HEK293 (cell line): Measurements from ENCODE around the gene GPR39.

Experiments used
- CTCF ChIA-PET: fragments of 350-600 bp; formaldehyde crosslinking; extraction: SDS; loops from one replicate; lab custom pipeline; 2021; ENCODE audit warnings: antibody characterized with exemption; lab: Yijun Ruan, JAX
- POLR2A ChIA-PET: fragments of 300-600 bp; formaldehyde crosslinking; extraction: SDS; loops from one replicate; lab custom pipeline; 2020; ENCODE audit warnings: antibody characterized with exemption, inconsistent platforms; lab: Yijun Ruan, JAX
- H3K27ac ChIP-seq: fragments of 200-500 bp; sonication (Bioruptor generic); 2 replicates; pipeline ENCODE4 v1.5.1; 2014; ENCODE audit warnings: low read depth, low read length, control low read depth, inconsistent platforms; ENCODE audit errors: extremely low read depth
- H3K36me3 ChIP-seq, 2 experiments: fragments of 200-500 bp in 1 of 2; sonication (Bioruptor generic) in 1 of 2; 1 replicate in 1 of 2; 2 replicates in 1 of 2; pipeline ENCODE4 v1.5.1; 2014 to 2017; ENCODE audit warnings: inconsistent platforms in 2 of 2, low read length in 2 of 2; ENCODE audit not compliant: control insufficient read depth in 2 of 2, insufficient read depth in 1 of 2
- H3K4me1 ChIP-seq: fragments of 200-500 bp; sonication (Bioruptor generic); 2 replicates; pipeline ENCODE4 v1.5.1; 2014; ENCODE audit warnings: mild to moderate bottlenecking, low read length, inconsistent platforms; ENCODE audit not compliant: control insufficient read depth, insufficient read depth
- H3K4me3 ChIP-seq: 2 replicates; pipeline ENCODE4 v1.5.1; 2011; ENCODE audit warnings: low read depth, mild to moderate bottlenecking, control low read depth, low read length, moderate library complexity
- H3K9me3 ChIP-seq: fragments of 200-500 bp; sonication (Bioruptor generic); 2 replicates; pipeline ENCODE4 v1.5.1; 2014; ENCODE audit warnings: low read depth, low read length, inconsistent platforms; ENCODE audit not compliant: control insufficient read depth, insufficient read depth
- ATF2 ChIP-seq: fragments of 450-650 bp; formaldehyde crosslinking; IDR thresholded peaks from 2 replicates; pipeline ENCODE4 v1.5.1; 2016; ENCODE audit warnings: missing biosample characterization, missing genetic modification characterization, low read depth
- BCL11B ChIP-seq: fragments of 450-650 bp; formaldehyde crosslinking; IDR thresholded peaks from 2 replicates; pipeline ENCODE4 v1.5.1; 2016; ENCODE audit warnings: low read depth, missing biosample characterization, missing genetic modification characterization
- BCL6B ChIP-seq: fragments of 450-650 bp; formaldehyde crosslinking; IDR thresholded peaks from 2 replicates; pipeline ENCODE4 v1.5.1; 2017; ENCODE audit warnings: missing biosample characterization, missing genetic modification characterization
- HOXA7 ChIP-seq: sonication (generic); formaldehyde crosslinking; IDR thresholded peaks from 2 replicates; pipeline ENCODE4 v1.8.1; 2022; ENCODE audit warnings: missing genetic modification reagents, borderline replicate concordance
- KLF17 ChIP-seq: fragments of 450-650 bp; formaldehyde crosslinking; IDR thresholded peaks from 2 replicates; pipeline ENCODE4 v1.5.1; 2016; ENCODE audit warnings: missing biosample characterization, missing genetic modification characterization
- OSR2 ChIP-seq: fragments of 450-650 bp; formaldehyde crosslinking; IDR thresholded peaks from 2 replicates; pipeline ENCODE4 v1.5.1; 2016; ENCODE audit warnings: missing biosample characterization, missing genetic modification characterization
- PRDM1 ChIP-seq: fragments of 450-650 bp; formaldehyde crosslinking; IDR thresholded peaks from 2 replicates; pipeline ENCODE4; 2016; ENCODE audit warnings: missing biosample characterization, missing genetic modification characterization
- SP2 ChIP-seq: fragments of 450-650 bp; formaldehyde crosslinking; IDR thresholded peaks from 2 replicates; pipeline ENCODE4 v1.5.1; 2016; ENCODE audit warnings: missing biosample characterization, missing genetic modification characterization
- ZFP37 ChIP-seq: fragments of 450-650 bp; formaldehyde crosslinking; IDR thresholded peaks from 2 replicates; pipeline ENCODE4 v1.5.1; 2016; ENCODE audit warnings: missing biosample characterization, missing genetic modification characterization
- ZNF133 ChIP-seq: fragments of 450-650 bp; formaldehyde crosslinking; IDR thresholded peaks from 2 replicates; pipeline ENCODE4 v1.5.1; 2016; ENCODE audit warnings: missing biosample characterization, missing genetic modification characterization
- ZNF184 ChIP-seq: fragments of 450-650 bp; IDR thresholded peaks from 2 replicates; pipeline ENCODE4 v1.5.1; 2018; ENCODE audit warnings: missing biosample characterization, mild to moderate bottlenecking, missing genetic modification characterization
- ZNF214 ChIP-seq: fragments of 450-650 bp; formaldehyde crosslinking; IDR thresholded peaks from 2 replicates; pipeline ENCODE4 v1.5.1; 2017; ENCODE audit warnings: missing biosample characterization, mild to moderate bottlenecking, missing genetic modification characterization, borderline replicate concordance
- ZNF23 ChIP-seq: fragments of 450-650 bp; formaldehyde crosslinking; IDR thresholded peaks from 2 replicates; pipeline ENCODE4 v1.5.1; 2016; ENCODE audit warnings: missing biosample characterization, missing genetic modification characterization, borderline replicate concordance
- ZNF239 ChIP-seq: fragments of 450-650 bp; formaldehyde crosslinking; IDR thresholded peaks from 2 replicates; pipeline ENCODE4 v1.5.1; 2016; ENCODE audit warnings: missing biosample characterization, missing genetic modification characterization
- ZNF433 ChIP-seq: fragments of 450-650 bp; formaldehyde crosslinking; IDR thresholded peaks from 2 replicates; pipeline ENCODE4 v1.5.1; 2016; ENCODE audit warnings: missing biosample characterization, missing genetic modification characterization, low read depth
- ZNF449 ChIP-seq: fragments of 450-650 bp; formaldehyde crosslinking; IDR thresholded peaks from 2 replicates; pipeline ENCODE4 v1.5.1; 2017; ENCODE audit warnings: missing biosample characterization, mild to moderate bottlenecking, missing genetic modification characterization, moderate library complexity
- ZNF621 ChIP-seq: fragments of 450-650 bp; formaldehyde crosslinking; IDR thresholded peaks from 2 replicates; pipeline ENCODE4 v1.5.1; 2017; ENCODE audit warnings: missing biosample characterization, missing genetic modification characterization

The GPR39 gene

GRCh38 chr2:132627536-132627935, 210.9 kb downstream of the GPR39 start:
- CTCF ChIA-PET, result no interaction called here
- Histone ChIP-seq H3K27ac (no peak overlapping the region), H3K4me3 (no peak overlapping the region), H3K9me3 (no peaks in the 10 kb centered on the region)
- TF ChIP-seq ZNF239 (tag by site-specific recombination) (no peak), ZNF133 (no peak), BCL6B (no peak), SP2 (tag by site-specific recombination) (no peak), ZNF23 (no peak), KLF17 (tag by site-specific recombination) (no peak), PRDM1 (tag by site-specific recombination) (no peak), ZNF433 (no peak), ZFP37 (tag by site-specific recombination) (no peak), HOXA7 (CRISPR knock-in tag) (no peak), ATF2 (tag by site-specific recombination) (no peak)
- TF ChIP-seq, all 188 proteins: peak for 0
- Histone ChIP-seq H3K4me1 (no peaks in the 10 kb centered on the region), H3K36me3 (no peaks in the 10 kb centered on the region)
- POLR2A ChIA-PET, result no interaction called here

- no peaks in the 10 kb centered on the region for H3K9me3 ChIP-seq
- H3K27ac ChIP-seq, result no peak overlapping the region
- H3K4me3 ChIP-seq, result no peak overlapping the region
- TF ChIP-seq ZNF621, result no peak
- no peak for TF ChIP-seq BCL11B (tag by site-specific recombination)
- peak; percentile 31; the same call in 1 of the 2 replicates for TF ChIP-seq ZNF449
- no peak for TF ChIP-seq ZNF184 (tag by site-specific recombination)
- no peaks in the 10 kb centered on the region for H3K36me3 ChIP-seq
- ChIA-PET CTCF (interaction anchor here (0.7 to 1.0 kb wide), 3 partner anchors 21 to 283 kb away, joined by 3 to 6 read pairs (median 3); no protein-coding TSS in a partner anchor), POLR2A (no interaction called here)
- H3K4me1 ChIP-seq, result no peaks in the 10 kb centered on the region
Observed at GRCh38 chr2:132632000-132632649, 215.5 kb downstream of the GPR39 start.

- CTCF ChIA-PET, result no interaction called here
- H3K4me1 ChIP-seq, result no peaks in the 10 kb centered on the region
- TF ChIP-seq ZNF214 (tag by site-specific recombination) (no peak), OSR2 (tag by site-specific recombination) (no peak)
- TF ChIP-seq, all 188 proteins: peak for 0
- Histone ChIP-seq H3K27ac (no peak overlapping the region), H3K36me3 (no peaks in the 10 kb centered on the region), H3K4me3 (no peak overlapping the region), H3K9me3 (no peaks in the 10 kb centered on the region)
- POLR2A ChIA-PET, result no interaction called here
Observed at GRCh38 chr2:132633635-132634034, 217.0 kb downstream of the GPR39 start.
